OCI-LY1 (cell line): ENCODE measurements around the gene RMC1.

Experiments
- H2AFZ ChIP-seq: fragments of 200-600 bp; sonication (generic), shearing (Covaris generic); 2 replicates; pipeline ENCODE4 v1.6.0; 2014; ENCODE audit warnings: antibody characterized with exemption, mild to moderate bottlenecking, low read length
- H3F3A ChIP-seq: fragments of 200-600 bp; sonication (generic), shearing (Covaris generic); 2 replicates; pipeline ENCODE4 v1.6.0; 2014; ENCODE audit warnings: mild to moderate bottlenecking, antibody characterized with exemption, low read length, moderate library complexity; ENCODE audit not compliant: insufficient read depth
- H3K27ac ChIP-seq: fragments of 200-600 bp; sonication (generic); 2 replicates; pipeline ENCODE4 v1.5.1; 2014; ENCODE audit warnings: low read length, mixed run types, mild to moderate bottlenecking, low read depth; ENCODE audit not compliant: poor library complexity, severe bottlenecking
- H3K27me3 ChIP-seq: fragments of 200-600 bp; sonication (generic); 2 replicates; pipeline ENCODE4 v1.6.0; 2014; ENCODE audit warnings: antibody characterized with exemption, mild to moderate bottlenecking, low read length, moderate library complexity; ENCODE audit not compliant: insufficient read depth
- H3K36me3 ChIP-seq: fragments of 200-600 bp; sonication (generic); 2 replicates; pipeline ENCODE4 v1.6.1; 2014; ENCODE audit warnings: mild to moderate bottlenecking, antibody characterized with exemption, low read length, moderate library complexity, mixed read lengths; ENCODE audit not compliant: insufficient read depth
- H3K4me1 ChIP-seq: fragments of 200-600 bp; sonication (generic); 2 replicates; pipeline ENCODE4 v1.5.1; 2014; ENCODE audit warnings: mild to moderate bottlenecking, low read length, moderate library complexity; ENCODE audit not compliant: insufficient read depth, severe bottlenecking
- H3K4me2 ChIP-seq: fragments of 200-600 bp; sonication (generic), shearing (Covaris generic); 2 replicates; pipeline ENCODE4 v1.6.1; 2014; ENCODE audit warnings: low read length
- H3K4me3 ChIP-seq: fragments of 200-600 bp; sonication (generic); 2 replicates; pipeline ENCODE4 v1.5.1; 2014; ENCODE audit warnings: low read length, low read depth, mild to moderate bottlenecking, mixed read lengths; ENCODE audit not compliant: poor library complexity, severe bottlenecking
- H3K79me2 ChIP-seq: fragments of 200-600 bp; shearing (Covaris generic); 2 replicates; pipeline ENCODE4 v1.6.1; 2016; ENCODE audit warnings: mixed run types, low read length, mixed read lengths; ENCODE audit not compliant: insufficient read depth
- H3K9ac ChIP-seq: fragments of 200-600 bp; sonication (generic), shearing (Covaris generic); 2 replicates; pipeline ENCODE4 v1.6.1; 2014; ENCODE audit warnings: mild to moderate bottlenecking, low read length, mixed read lengths
- H3K9me2 ChIP-seq: fragments of 200-600 bp; sonication (generic), shearing (Covaris generic); 2 replicates; pipeline ENCODE4 v1.6.1; 2014; ENCODE audit warnings: low read depth, mild to moderate bottlenecking, low read length, mixed read lengths
- H3K9me3 ChIP-seq: fragments of 200-600 bp; shearing (Covaris generic); 2 replicates; pipeline ENCODE4 v1.6.1; 2014; ENCODE audit warnings: low read length, mixed read lengths
- H4K20me1 ChIP-seq: fragments of 200-600 bp; sonication (generic), shearing (Covaris generic); 2 replicates; pipeline ENCODE4 v1.6.0; 2016; ENCODE audit warnings: mild to moderate bottlenecking, low read length; ENCODE audit not compliant: insufficient read depth
- EZH2 ChIP-seq: fragments of 200-600 bp; sonication (generic), shearing (Covaris generic); IDR thresholded peaks from 2 replicates; pipeline ENCODE4 v1.8.0; 2017; ENCODE audit warnings: borderline replicate concordance, mixed run types, mild to moderate bottlenecking, antibody characterized with exemption, low read length, moderate library complexity, mixed read lengths
- TF ChIP-seq, protein P1 (sequence below): fragments of 200-600 bp; sonication (generic), shearing (Covaris generic); IDR thresholded peaks from 2 replicates; pipeline ENCODE4 v1.5.1; 2017; ENCODE audit warnings: mild to moderate bottlenecking, antibody characterized with exemption, low read length, moderate library complexity, mixed read lengths

RMC1 gene

GRCh38 chr18:23521271-23521670 is 18.0 kb downstream of the RMC1 start:
- H3K9ac ChIP-seq, result no peak overlapping the region
- peaks cover 89% of the 10 kb centered on the region for H3K36me3 ChIP-seq
- H2AFZ ChIP-seq, result no peak overlapping the region
- H3K27ac ChIP-seq, result no peak overlapping the region
- no peaks in the 10 kb centered on the region for H3K27me3 ChIP-seq
- H3K4me3 ChIP-seq, result no peak overlapping the region
- no peaks in the 10 kb centered on the region for H4K20me1 ChIP-seq
- no peaks in the 10 kb centered on the region for H3K79me2 ChIP-seq
- TF ChIP-seq, protein P1, sequence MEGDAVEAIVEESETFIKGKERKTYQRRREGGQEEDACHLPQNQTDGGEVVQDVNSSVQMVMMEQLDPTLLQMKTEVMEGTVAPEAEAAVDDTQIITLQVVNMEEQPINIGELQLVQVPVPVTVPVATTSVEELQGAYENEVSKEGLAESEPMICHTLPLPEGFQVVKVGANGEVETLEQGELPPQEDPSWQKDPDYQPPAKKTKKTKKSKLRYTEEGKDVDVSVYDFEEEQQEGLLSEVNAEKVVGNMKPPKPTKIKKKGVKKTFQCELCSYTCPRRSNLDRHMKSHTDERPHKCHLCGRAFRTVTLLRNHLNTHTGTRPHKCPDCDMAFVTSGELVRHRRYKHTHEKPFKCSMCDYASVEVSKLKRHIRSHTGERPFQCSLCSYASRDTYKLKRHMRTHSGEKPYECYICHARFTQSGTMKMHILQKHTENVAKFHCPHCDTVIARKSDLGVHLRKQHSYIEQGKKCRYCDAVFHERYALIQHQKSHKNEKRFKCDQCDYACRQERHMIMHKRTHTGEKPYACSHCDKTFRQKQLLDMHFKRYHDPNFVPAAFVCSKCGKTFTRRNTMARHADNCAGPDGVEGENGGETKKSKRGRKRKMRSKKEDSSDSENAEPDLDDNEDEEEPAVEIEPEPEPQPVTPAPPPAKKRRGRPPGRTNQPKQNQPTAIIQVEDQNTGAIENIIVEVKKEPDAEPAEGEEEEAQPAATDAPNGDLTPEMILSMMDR, result no peak
- TF ChIP-seq EZH2, result no peak
- H3K4me2 ChIP-seq, result no peak overlapping the region
- no peaks in the 10 kb centered on the region for H3F3A ChIP-seq
- H3K9me3 ChIP-seq, result no peaks in the 10 kb centered on the region
- no peaks in the 10 kb centered on the region for H3K9me2 ChIP-seq
- no peaks in the 10 kb centered on the region for H3K4me1 ChIP-seq

- Histone ChIP-seq H3K36me3 (peaks cover 89% of the 10 kb centered on the region), H3F3A (no peaks in the 10 kb centered on the region), H3K79me2 (no peaks in the 10 kb centered on the region), H3K27ac (no peak overlapping the region), H3K4me1 (no peaks in the 10 kb centered on the region), H3K27me3 (no peaks in the 10 kb centered on the region), H3K4me3 (no peak overlapping the region), H4K20me1 (no peaks in the 10 kb centered on the region), H2AFZ (no peak overlapping the region), H3K9ac (no peak overlapping the region), H3K9me2 (no peaks in the 10 kb centered on the region), H3K4me2 (no peak overlapping the region), H3K9me3 (no peaks in the 10 kb centered on the region)
- no peak for TF ChIP-seq EZH2
- TF ChIP-seq, protein P1, result no peak
Observed at GRCh38 chr18:23521907-23522306, 18.6 kb downstream of the RMC1 start.

DNA sequence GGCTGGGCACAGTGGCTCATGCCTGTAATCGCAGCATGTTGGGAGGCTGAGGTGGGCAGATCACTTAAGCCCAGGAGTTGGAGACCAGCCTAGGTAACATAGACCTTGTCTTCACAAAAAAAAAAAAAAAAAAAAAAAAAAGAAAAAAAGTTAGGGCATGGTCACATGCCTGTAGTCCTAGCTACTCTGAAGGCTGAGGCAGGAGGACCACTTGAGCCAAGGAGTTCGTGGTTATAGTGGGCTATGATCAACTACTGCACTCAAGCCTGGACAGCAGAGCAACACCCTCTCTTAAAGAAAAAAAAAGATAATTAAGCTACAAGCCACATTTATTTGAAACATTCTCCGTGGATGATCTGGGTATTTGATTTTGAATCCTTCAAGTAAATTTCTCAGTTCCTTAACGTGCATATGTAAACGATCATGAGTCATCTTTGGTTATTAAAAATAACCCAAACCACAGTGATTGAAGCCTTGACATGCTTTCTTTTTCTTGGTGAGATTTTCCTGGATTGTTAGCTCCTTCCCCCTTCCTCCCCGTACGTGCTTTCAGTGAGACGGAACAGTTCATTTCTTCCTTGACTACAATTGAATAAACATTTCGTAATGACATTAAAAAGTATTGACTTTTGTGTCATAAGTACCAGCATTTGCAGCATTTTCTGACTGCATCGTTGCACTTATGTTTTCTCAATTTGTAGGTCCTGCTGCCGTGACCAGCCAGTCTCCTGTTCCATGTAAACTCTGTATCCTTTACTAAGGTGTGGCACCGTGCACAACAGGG is 20.3 kb downstream of the RMC1 start:
- Histone ChIP-seq H4K20me1 (no peaks in the 10 kb centered on the region), H3K27ac (no peak overlapping the region), H3K4me1 (no peaks in the 10 kb centered on the region), H3K36me3 (peaks cover 90% of the 10 kb centered on the region), H3K9ac (no peak overlapping the region), H2AFZ (no peak overlapping the region), H3K9me2 (no peaks in the 10 kb centered on the region), H3K79me2 (no peaks in the 10 kb centered on the region), H3K9me3 (no peaks in the 10 kb centered on the region), H3K4me2 (no peak overlapping the region), H3F3A (no peaks in the 10 kb centered on the region), H3K27me3 (no peaks in the 10 kb centered on the region), H3K4me3 (no peak overlapping the region)
- TF ChIP-seq EZH2, result no peak
- TF ChIP-seq, protein P1, result no peak
